ENCODE results near the gene ALKBH5.

ALKBH5 gene

GRCh38 chr17:18139949-18140348, 43.7 kb upstream of the ALKBH5 start:
- H3K4ac ChIP-seq (ENCODE audit: low read depth, low read length), result no peak overlapping the region
- no peak overlapping the region for H3K18ac ChIP-seq (ENCODE audit: low read length)
- no peak overlapping the region for H3K4me3 ChIP-seq (ENCODE audit: low read length)
- no peak overlapping the region for H2BK120ac ChIP-seq (ENCODE audit: low read depth, low read length)
- no peak overlapping the region for H3K4me2 ChIP-seq (ENCODE audit: low read length)
- H3K4me1 ChIP-seq (ENCODE audit: control insufficient read depth, low read depth, low read length), result no peaks in the 10 kb centered on the region
- no peak overlapping the region for H2BK15ac ChIP-seq (replicated peaks; ENCODE audit: low read depth)
- no peaks in the 10 kb centered on the region for H3K27me3 ChIP-seq (ENCODE audit: insufficient read depth, low read length, poor library complexity)
- H3K23ac ChIP-seq (ENCODE audit: low read length), result no peak overlapping the region
- H3K79me2 ChIP-seq (ENCODE audit: control insufficient read depth, insufficient read depth, low read length), result no peaks in the 10 kb centered on the region
- H3K79me1 ChIP-seq (ENCODE audit: low read length), result no peaks in the 10 kb centered on the region
- no peak overlapping the region for H4K8ac ChIP-seq (ENCODE audit: low read depth, low read length)
- no peak overlapping the region for H2AK5ac ChIP-seq (ENCODE audit: low read length)
- peak; percentile 56 for DNase-seq
- no peak overlapping the region for H3K9ac ChIP-seq (ENCODE audit: low read length)
- no peak overlapping the region for H2BK5ac ChIP-seq (ENCODE audit: low read length)
- no peak overlapping the region for H3K27ac ChIP-seq (ENCODE audit: low read depth, low read length)
- no CpG with 5 or more reads among the region's 3 CpGs for WGBS (ENCODE audit: extremely low coverage, insufficient coverage, low lambda C conversion rate)
- H3K36me3 ChIP-seq (ENCODE audit: control insufficient read depth, insufficient read depth, low read length), result no peaks in the 10 kb centered on the region
- no peak overlapping the region for H4K5ac ChIP-seq (ENCODE audit: low read length)
- no peak overlapping the region for H3K56ac ChIP-seq (ENCODE audit: low read length)

GRCh38 chr17:18140648-18141047, 43.0 kb upstream of the ALKBH5 start:
- Histone ChIP-seq H3K9ac (ENCODE audit: low read length) (no peak overlapping the region), H3K23ac (ENCODE audit: low read length) (no peak overlapping the region), H3K4me2 (ENCODE audit: low read length) (no peak overlapping the region), H3K4me1 (ENCODE audit: control insufficient read depth, low read depth, low read length) (no peaks in the 10 kb centered on the region), H2BK120ac (ENCODE audit: low read depth, low read length) (no peak overlapping the region), H4K5ac (ENCODE audit: low read length) (no peak overlapping the region), H3K4ac (ENCODE audit: low read depth, low read length) (no peak overlapping the region), H3K18ac (ENCODE audit: low read length) (no peak overlapping the region), H2BK5ac (ENCODE audit: low read length) (no peak overlapping the region), H3K79me2 (ENCODE audit: control insufficient read depth, insufficient read depth, low read length) (no peaks in the 10 kb centered on the region), H2AK5ac (ENCODE audit: low read length) (no peak overlapping the region), H3K36me3 (ENCODE audit: control insufficient read depth, insufficient read depth, low read length) (no peaks in the 10 kb centered on the region), H4K8ac (ENCODE audit: low read depth, low read length) (no peak overlapping the region), H3K79me1 (ENCODE audit: low read length) (no peaks in the 10 kb centered on the region), H2BK15ac (replicated peaks; ENCODE audit: low read depth) (no peak overlapping the region), H3K27me3 (ENCODE audit: insufficient read depth, low read length, poor library complexity) (no peaks in the 10 kb centered on the region), H3K56ac (ENCODE audit: low read length) (no peak overlapping the region), H3K4me3 (ENCODE audit: low read length) (no peak overlapping the region), H3K27ac (ENCODE audit: low read depth, low read length) (no peak overlapping the region)
- no peak for DNase-seq
- WGBS (ENCODE audit: extremely low coverage, insufficient coverage, low lambda C conversion rate), result no CpG with 5 or more reads among the region's 3 CpGs

GRCh38 chr17:18141210-18141803, 42.3 kb upstream of the ALKBH5 start:
- Histone ChIP-seq H3K79me1 (ENCODE audit: low read length) (no peaks in the 10 kb centered on the region), H3K79me2 (ENCODE audit: control insufficient read depth, insufficient read depth, low read length) (no peaks in the 10 kb centered on the region), H3K18ac (ENCODE audit: low read length) (no peak overlapping the region), H2AK5ac (ENCODE audit: low read length) (peak overlapping the region; percentile 11), H3K36me3 (ENCODE audit: control insufficient read depth, insufficient read depth, low read length) (no peaks in the 10 kb centered on the region), H4K8ac (ENCODE audit: low read depth, low read length) (no peak overlapping the region), H3K27me3 (ENCODE audit: insufficient read depth, low read length, poor library complexity) (no peaks in the 10 kb centered on the region), H2BK15ac (replicated peaks; ENCODE audit: low read depth) (no peak overlapping the region), H3K27ac (ENCODE audit: low read depth, low read length) (no peak overlapping the region), H3K4me1 (ENCODE audit: control insufficient read depth, low read depth, low read length) (no peaks in the 10 kb centered on the region), H3K4me2 (ENCODE audit: low read length) (no peak overlapping the region), H3K4me3 (ENCODE audit: low read length) (no peak overlapping the region), H3K56ac (ENCODE audit: low read length) (no peak overlapping the region), H2BK120ac (ENCODE audit: low read depth, low read length) (no peak overlapping the region), H2BK5ac (ENCODE audit: low read length) (no peak overlapping the region), H4K5ac (ENCODE audit: low read length) (no peak overlapping the region), H3K23ac (ENCODE audit: low read length) (no peak overlapping the region), H3K9ac (ENCODE audit: low read length) (no peak overlapping the region), H3K4ac (ENCODE audit: low read depth, low read length) (no peak overlapping the region)
- WGBS (ENCODE audit: extremely low coverage, insufficient coverage, low lambda C conversion rate), result no CpG with 5 or more reads among the region's 9 CpGs
- peak; percentile 48 for DNase-seq

DNA sequence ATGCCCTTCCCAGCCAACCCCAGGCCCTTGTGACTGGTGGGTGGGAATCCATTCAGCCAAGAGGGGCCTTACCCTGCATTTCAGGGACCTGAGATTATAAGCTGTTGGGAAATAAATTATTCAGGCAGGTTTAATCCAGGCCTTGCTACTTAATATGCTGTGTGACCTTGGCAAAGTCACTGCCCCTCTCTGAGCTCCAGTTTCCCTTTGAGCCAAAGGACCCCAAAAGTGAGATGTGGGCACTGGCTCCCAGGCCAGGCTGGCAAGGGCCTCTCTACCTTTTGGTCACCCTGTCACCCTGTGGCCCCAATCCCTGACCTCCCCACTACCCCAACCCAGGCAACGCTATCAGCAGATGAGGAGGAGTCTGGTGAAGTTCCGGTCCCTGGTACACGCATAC, 41.2 kb upstream of the ALKBH5 start:
- no CpG with 5 or more reads among the region's 3 CpGs for WGBS (ENCODE audit: extremely low coverage, insufficient coverage, low lambda C conversion rate)
- H3K18ac ChIP-seq (ENCODE audit: low read length), result no peak overlapping the region
- no peak overlapping the region for H2BK5ac ChIP-seq (ENCODE audit: low read length)
- H3K79me1 ChIP-seq (ENCODE audit: low read length), result no peaks in the 10 kb centered on the region
- no peak overlapping the region for H3K27ac ChIP-seq (ENCODE audit: low read depth, low read length)
- H3K27me3 ChIP-seq (ENCODE audit: insufficient read depth, low read length, poor library complexity), result no peaks in the 10 kb centered on the region
- no peaks in the 10 kb centered on the region for H3K36me3 ChIP-seq (ENCODE audit: control insufficient read depth, insufficient read depth, low read length)
- no peak overlapping the region for H3K4me3 ChIP-seq (ENCODE audit: low read length)
- H3K56ac ChIP-seq (ENCODE audit: low read length), result no peak overlapping the region
- H3K4me1 ChIP-seq (ENCODE audit: control insufficient read depth, low read depth, low read length), result no peaks in the 10 kb centered on the region
- H2BK120ac ChIP-seq (ENCODE audit: low read depth, low read length), result no peak overlapping the region
- no peak overlapping the region for H4K8ac ChIP-seq (ENCODE audit: low read depth, low read length)
- DNase-seq, result no peak
- H3K4me2 ChIP-seq (ENCODE audit: low read length), result no peak overlapping the region
- H3K9ac ChIP-seq (ENCODE audit: low read length), result no peak overlapping the region
- no peak overlapping the region for H3K23ac ChIP-seq (ENCODE audit: low read length)
- no peaks in the 10 kb centered on the region for H3K79me2 ChIP-seq (ENCODE audit: control insufficient read depth, insufficient read depth, low read length)
- no peak overlapping the region for H2BK15ac ChIP-seq (replicated peaks; ENCODE audit: low read depth)
- H2AK5ac ChIP-seq (ENCODE audit: low read length), result no peak overlapping the region
- no peak overlapping the region for H3K4ac ChIP-seq (ENCODE audit: low read depth, low read length)
- H4K5ac ChIP-seq (ENCODE audit: low read length), result no peak overlapping the region

- Histone ChIP-seq H2BK15ac (replicated peaks; ENCODE audit: low read depth) (no peak overlapping the region), H3K4me3 (ENCODE audit: low read length) (no peak overlapping the region), H3K56ac (ENCODE audit: low read length) (no peak overlapping the region), H4K5ac (ENCODE audit: low read length) (no peak overlapping the region), H2BK5ac (ENCODE audit: low read length) (no peak overlapping the region), H3K18ac (ENCODE audit: low read length) (no peak overlapping the region), H4K8ac (ENCODE audit: low read depth, low read length) (no peak overlapping the region), H3K23ac (ENCODE audit: low read length) (no peak overlapping the region), H3K27me3 (ENCODE audit: insufficient read depth, low read length, poor library complexity) (no peaks in the 10 kb centered on the region), H3K4ac (ENCODE audit: low read depth, low read length) (no peak overlapping the region), H3K27ac (ENCODE audit: low read depth, low read length) (no peak overlapping the region), H3K36me3 (ENCODE audit: control insufficient read depth, insufficient read depth, low read length) (no peaks in the 10 kb centered on the region), H3K4me1 (ENCODE audit: control insufficient read depth, low read depth, low read length) (no peaks in the 10 kb centered on the region), H3K79me1 (ENCODE audit: low read length) (no peaks in the 10 kb centered on the region), H3K79me2 (ENCODE audit: control insufficient read depth, insufficient read depth, low read length) (no peaks in the 10 kb centered on the region), H2AK5ac (ENCODE audit: low read length) (no peak overlapping the region), H3K4me2 (ENCODE audit: low read length) (no peak overlapping the region), H3K9ac (ENCODE audit: low read length) (no peak overlapping the region), H2BK120ac (ENCODE audit: low read depth, low read length) (no peak overlapping the region)
- WGBS (ENCODE audit: extremely low coverage, insufficient coverage, low lambda C conversion rate), result no CpG with 5 or more reads among the region's 18 CpGs
- peak; percentile 78 for DNase-seq
Observed at GRCh38 chr17:18143044-18143936, 40.3 kb upstream of the ALKBH5 start.
